ENCODE measurements around the gene FAM186B.
A peak's percentile ranks its signal among the peaks of the same experiment; 100 is the strongest.

FAM186B gene

GRCh38 chr12:49552899-49553298 lies 52.5 kb downstream of the FAM186B start:
- no peak overlapping the region for H3K27ac ChIP-seq (ENCODE audit: low read depth, low read length, poor library complexity, severe bottlenecking)
- no peaks in the 10 kb centered on the region for H3F3A ChIP-seq (ENCODE audit: insufficient read depth, low read length)
- H3K4me3 ChIP-seq (ENCODE audit: low read depth, low read length, poor library complexity, severe bottlenecking) = no peak overlapping the region
- no peaks in the 10 kb centered on the region; the same call in 1 of the 2 replicates for H3K27me3 ChIP-seq (ENCODE audit: insufficient read depth, low read length)
- no peaks in the 10 kb centered on the region for H3K9me2 ChIP-seq (ENCODE audit: low read depth, low read length)
- peaks cover 3% of the 10 kb centered on the region for H3K4me1 ChIP-seq (ENCODE audit: insufficient read depth, low read length, severe bottlenecking)
- H3K4me2 ChIP-seq (ENCODE audit: low read length) = no peak overlapping the region
- H3K9ac ChIP-seq (ENCODE audit: low read length) = no peak overlapping the region
- peaks cover 20% of the 10 kb centered on the region; the same call in 1 of the 2 replicates for H3K36me3 ChIP-seq (ENCODE audit: insufficient read depth, low read length)
- no peaks in the 10 kb centered on the region for H3K9me3 ChIP-seq (ENCODE audit: low read length)
- H2AFZ ChIP-seq (ENCODE audit: low read length) = no peak overlapping the region
- H4K20me1 ChIP-seq (ENCODE audit: insufficient read depth, low read length) = no peaks in the 10 kb centered on the region
- H3K79me2 ChIP-seq (ENCODE audit: insufficient read depth, low read length) = no peaks in the 10 kb centered on the region
- TF ChIP-seq CTCF (IDR thresholded peaks at IDR 0.05; ENCODE audit: low read length) (no peak), EZH2 (IDR thresholded peaks at IDR 0.05; ENCODE audit: borderline replicate concordance, low read length) (no peak)

GRCh38 chr12:49552425-49552824 lies 53.0 kb downstream of the FAM186B start:
- no peaks in the 10 kb centered on the region; the same call in 1 of the 2 replicates for H3K27me3 ChIP-seq (ENCODE audit: insufficient read depth, low read length)
- H2AFZ ChIP-seq (ENCODE audit: low read length) = no peak overlapping the region
- no peaks in the 10 kb centered on the region for H3K9me2 ChIP-seq (ENCODE audit: low read depth, low read length)
- H3F3A ChIP-seq (ENCODE audit: insufficient read depth, low read length) = no peaks in the 10 kb centered on the region
- H3K4me3 ChIP-seq (ENCODE audit: low read depth, low read length, poor library complexity, severe bottlenecking) = no peak overlapping the region
- no peak overlapping the region for H3K27ac ChIP-seq (ENCODE audit: low read depth, low read length, poor library complexity, severe bottlenecking)
- H4K20me1 ChIP-seq (ENCODE audit: insufficient read depth, low read length) = no peaks in the 10 kb centered on the region
- no peak for TF ChIP-seq CTCF (IDR thresholded peaks at IDR 0.05; ENCODE audit: low read length)
- TF ChIP-seq EZH2 (IDR thresholded peaks at IDR 0.05; ENCODE audit: borderline replicate concordance, low read length) = no peak
- H3K36me3 ChIP-seq (ENCODE audit: insufficient read depth, low read length) = peaks cover 15% of the 10 kb centered on the region; the same call in 1 of the 2 replicates
- no peaks in the 10 kb centered on the region for H3K9me3 ChIP-seq (ENCODE audit: low read length)
- no peak overlapping the region for H3K9ac ChIP-seq (ENCODE audit: low read length)
- H3K79me2 ChIP-seq (ENCODE audit: insufficient read depth, low read length) = no peaks in the 10 kb centered on the region
- H3K4me1 ChIP-seq (ENCODE audit: insufficient read depth, low read length, severe bottlenecking) = peaks cover 3% of the 10 kb centered on the region
- peak overlapping the region; percentile 7; the same call in 1 of the 2 replicates for H3K4me2 ChIP-seq (ENCODE audit: low read length)

GRCh38 chr12:49552014-49552413 lies 53.4 kb downstream of the FAM186B start:
- H4K20me1 ChIP-seq (ENCODE audit: insufficient read depth, low read length) = no peaks in the 10 kb centered on the region
- TF ChIP-seq EZH2 (IDR thresholded peaks at IDR 0.05; ENCODE audit: borderline replicate concordance, low read length) = no peak
- no peak overlapping the region for H3K4me3 ChIP-seq (ENCODE audit: low read depth, low read length, poor library complexity, severe bottlenecking)
- H3F3A ChIP-seq (ENCODE audit: insufficient read depth, low read length) = no peaks in the 10 kb centered on the region
- H3K4me1 ChIP-seq (ENCODE audit: insufficient read depth, low read length, severe bottlenecking) = peaks cover 3% of the 10 kb centered on the region
- H3K4me2 ChIP-seq (ENCODE audit: low read length) = peak overlapping the region; percentile 7; the same call in 1 of the 2 replicates
- H2AFZ ChIP-seq (ENCODE audit: low read length) = no peak overlapping the region
- H3K27me3 ChIP-seq (ENCODE audit: insufficient read depth, low read length) = no peaks in the 10 kb centered on the region; the same call in 1 of the 2 replicates
- H3K9me2 ChIP-seq (ENCODE audit: low read depth, low read length) = no peaks in the 10 kb centered on the region
- H3K79me2 ChIP-seq (ENCODE audit: insufficient read depth, low read length) = no peaks in the 10 kb centered on the region
- no peak overlapping the region for H3K27ac ChIP-seq (ENCODE audit: low read depth, low read length, poor library complexity, severe bottlenecking)
- H3K9ac ChIP-seq (ENCODE audit: low read length) = no peak overlapping the region
- no peaks in the 10 kb centered on the region for H3K9me3 ChIP-seq (ENCODE audit: low read length)
- peaks cover 11% of the 10 kb centered on the region; the same call in 1 of the 2 replicates for H3K36me3 ChIP-seq (ENCODE audit: insufficient read depth, low read length)

GRCh38 chr12:49550693-49551252 lies 54.7 kb downstream of the FAM186B start:
- H3K9me3 ChIP-seq (ENCODE audit: low read length) = no peaks in the 10 kb centered on the region
- no peak overlapping the region for H3K9ac ChIP-seq (ENCODE audit: low read length)
- no peaks in the 10 kb centered on the region for H3K36me3 ChIP-seq (ENCODE audit: insufficient read depth, low read length)
- no peaks in the 10 kb centered on the region; the same call in 1 of the 2 replicates for H3K27me3 ChIP-seq (ENCODE audit: insufficient read depth, low read length)
- no peak overlapping the region for H2AFZ ChIP-seq (ENCODE audit: low read length)
- TF ChIP-seq CTCF (IDR thresholded peaks at IDR 0.05; ENCODE audit: low read length) (no peak), EZH2 (IDR thresholded peaks at IDR 0.05; ENCODE audit: borderline replicate concordance, low read length) (no peak)
- no peak overlapping the region for H3K4me3 ChIP-seq (ENCODE audit: low read depth, low read length, poor library complexity, severe bottlenecking)
- no peaks in the 10 kb centered on the region for H3K79me2 ChIP-seq (ENCODE audit: insufficient read depth, low read length)
- no peaks in the 10 kb centered on the region for H3K9me2 ChIP-seq (ENCODE audit: low read depth, low read length)
- no peaks in the 10 kb centered on the region for H3F3A ChIP-seq (ENCODE audit: insufficient read depth, low read length)
- H4K20me1 ChIP-seq (ENCODE audit: insufficient read depth, low read length) = no peaks in the 10 kb centered on the region
- H3K4me1 ChIP-seq (ENCODE audit: insufficient read depth, low read length, severe bottlenecking) = peaks cover 3% of the 10 kb centered on the region
- H3K27ac ChIP-seq (ENCODE audit: low read depth, low read length, poor library complexity, severe bottlenecking) = no peak overlapping the region
- H3K4me2 ChIP-seq (ENCODE audit: low read length) = no peak overlapping the region
